H1 (cell line): ENCODE data around the gene ZFYVE21. TPM values are rescaled to one million over a fixed set of nuclear protein-coding genes. Genes with fewer than 3 reads are reported as not detected.

Source experiments
- CTCF ChIA-PET: fragments of 300-600 bp; sonication (Branson Sonifier 250); formaldehyde crosslinking; loops from one replicate; lab custom pipeline; 2021; ENCODE audit not compliant: partially characterized antibody; lab: Charles Lee
- POLR2A ChIA-PET: fragments of 300-600 bp; sonication (Branson Sonifier 250); formaldehyde crosslinking; loops from one replicate; lab custom pipeline; 2021; ENCODE audit warnings: inconsistent platforms; ENCODE audit not compliant: partially characterized antibody; lab: Charles Lee
- DNase-seq, 2 experiments: peaks; one replicate each; pipeline versions ENCODE4 v3.0.0 to v3.0.0-alpha.2; 2010 to 2022; ENCODE audit warnings: low spot score in 2 of 2, low read depth in 1 of 2, mixed read lengths in 1 of 2
- FAIRE-seq: peaks from 2 replicates; lab custom pipeline; 2011; peaks lifted over from hg19 to GRCh38; lab: Jason Lieb, UNC
- H2AFZ ChIP-seq: 2 replicates; pipeline ENCODE4 v1.8.1; 2012; ENCODE audit warnings: low read length, inconsistent platforms
- H2AK5ac ChIP-seq: 2 replicates; pipeline ENCODE4 v1.6.1; 2013; ENCODE audit warnings: low read depth, low read length
- H2BK120ac ChIP-seq: replicated peaks from 2 replicates; pipeline ENCODE3; 2013; ENCODE audit warnings: low read depth, low read length, inconsistent platforms
- H2BK12ac ChIP-seq: 2 replicates; pipeline ENCODE4 v1.6.1; 2013; ENCODE audit warnings: low read depth, low read length
- H2BK15ac ChIP-seq: 2 replicates; pipeline ENCODE4 v1.6.1; 2013; ENCODE audit warnings: low read length
- H2BK20ac ChIP-seq: 2 replicates; pipeline ENCODE4 v1.6.1; 2013; ENCODE audit warnings: low read length
- H2BK5ac ChIP-seq: 2 replicates; pipeline ENCODE4 v1.6.1; 2013; ENCODE audit warnings: low read depth, low read length
- H3K14ac ChIP-seq: 2 replicates; pipeline ENCODE4 v1.6.1; 2013; ENCODE audit warnings: inconsistent platforms; ENCODE audit not compliant: insufficient read length
- H3K18ac ChIP-seq: 2 replicates; pipeline ENCODE4 v1.6.1; 2013; ENCODE audit warnings: low read length; ENCODE audit errors: extremely low read depth
- H3K23ac ChIP-seq: 2 replicates; pipeline ENCODE4 v1.6.1; 2013; ENCODE audit warnings: inconsistent platforms; ENCODE audit not compliant: insufficient read length
- H3K23me2 ChIP-seq: 2 replicates; pipeline ENCODE4 v1.6.1; 2013; ENCODE audit warnings: low read depth, low read length
- H3K27ac ChIP-seq: 2 replicates; pipeline ENCODE4 v1.6.1; 2011; ENCODE audit warnings: low read depth, low read length, inconsistent platforms
- H3K27me3 ChIP-seq, 4 experiments: replicated peaks in 1 of 4; 1 replicate in 1 of 4; 2 replicates in 3 of 4; pipeline versions ENCODE4 v1.6.1 to v1.8.1; 2011 to 2013; ENCODE audit warnings: low read length in 3 of 4, mild to moderate bottlenecking in 3 of 4, inconsistent platforms in 2 of 4, mixed read lengths in 2 of 4, moderate library complexity in 1 of 4; ENCODE audit not compliant: control insufficient read depth in 3 of 4, insufficient read depth in 3 of 4; ENCODE audit errors: extremely low read depth in 1 of 4
- H3K36me3 ChIP-seq, 4 experiments: 2 replicates each; pipeline versions ENCODE4 v1.6.1 to v1.8.1; 2011 to 2013; ENCODE audit warnings: mild to moderate bottlenecking in 4 of 4, low read length in 3 of 4, moderate library complexity in 2 of 4, control low read depth in 1 of 4, inconsistent platforms in 1 of 4; ENCODE audit not compliant: insufficient read depth in 4 of 4, control insufficient read depth in 2 of 4
- H3K4ac ChIP-seq: replicated peaks from 2 replicates; pipeline ENCODE3; 2013; ENCODE audit warnings: low read length, low read depth, mixed read lengths, inconsistent platforms; ENCODE audit not compliant: insufficient read length
- H3K4me1 ChIP-seq, 4 experiments: replicated peaks in 1 of 4; 1 replicate in 1 of 4; 2 replicates in 3 of 4; pipeline versions ENCODE4 v1.6.1 to v1.8.1; 2011 to 2013; ENCODE audit warnings: low read length in 3 of 4, inconsistent platforms in 2 of 4, mixed read lengths in 1 of 4; ENCODE audit not compliant: insufficient read depth in 4 of 4, control insufficient read depth in 3 of 4
- H3K4me2 ChIP-seq, 2 experiments: 2 replicates each; pipeline versions ENCODE4 v1.6.1 to v1.8.1; 2011 to 2013; ENCODE audit warnings: low read depth in 2 of 2, low read length in 2 of 2, control low read depth in 1 of 2, inconsistent platforms in 1 of 2, mild to moderate bottlenecking in 1 of 2; ENCODE audit not compliant: insufficient read depth in 1 of 2
- H3K4me3 ChIP-seq, 4 experiments: fragments of 200-600, 300-600 bp in 1 of 4; sonication (generic), shearing (Covaris generic), sonication (Bioruptor Twin) in 1 of 4; 2 replicates each; pipeline versions ENCODE4 v1.5.1 to v1.8.1; 2011 to 2016; ENCODE audit warnings: low read length in 4 of 4, low read depth in 3 of 4, control low read depth in 2 of 4, inconsistent platforms in 2 of 4, mild to moderate bottlenecking in 2 of 4, mixed read lengths in 1 of 4, moderate library complexity in 1 of 4; ENCODE audit not compliant: insufficient read depth in 2 of 4; ENCODE audit errors: extremely low read depth in 1 of 4
- H3K56ac ChIP-seq: replicated peaks from 2 replicates; pipeline ENCODE3; 2013; ENCODE audit warnings: low read depth, mild to moderate bottlenecking, mixed read lengths, low read length, inconsistent platforms; ENCODE audit not compliant: insufficient read length
- H3K79me1 ChIP-seq: 2 replicates; pipeline ENCODE4 v1.6.1; 2013; ENCODE audit warnings: low read depth, low read length, control low read depth
- H3K79me2 ChIP-seq, 2 experiments: 2 replicates each; pipeline versions ENCODE4 v1.6.1 to v1.8.1; 2012 to 2013; ENCODE audit warnings: low read length in 2 of 2, mild to moderate bottlenecking in 2 of 2, inconsistent platforms in 1 of 2; ENCODE audit not compliant: insufficient read depth in 2 of 2, control insufficient read depth in 1 of 2
- H3K9ac ChIP-seq, 4 experiments: replicated peaks in 1 of 4; 1 replicate in 1 of 4; 2 replicates in 3 of 4; pipeline versions ENCODE4 v1.6.1 to v1.8.1; 2011 to 2013; ENCODE audit warnings: low read depth in 3 of 4, low read length in 3 of 4, control low read depth in 2 of 4, mild to moderate bottlenecking in 2 of 4, moderate library complexity in 2 of 4, inconsistent platforms in 1 of 4; ENCODE audit errors: extremely low read depth in 1 of 4
- H3K9me3 ChIP-seq, 2 experiments: 2 replicates each; pipeline versions ENCODE4 v1.6.1 to v1.8.1; 2012 to 2013; ENCODE audit warnings: mild to moderate bottlenecking in 2 of 2, moderate library complexity in 2 of 2, control low read depth in 1 of 2, inconsistent platforms in 1 of 2, low read depth in 1 of 2, low read length in 1 of 2, mixed read lengths in 1 of 2; ENCODE audit not compliant: insufficient read depth in 2 of 2
- H4K20me1 ChIP-seq, 2 experiments: replicated peaks in 1 of 2; 2 replicates each; pipeline versions ENCODE3 to v1.8.1; 2011 to 2013; ENCODE audit warnings: inconsistent platforms in 2 of 2, low read length in 2 of 2, mild to moderate bottlenecking in 1 of 2; ENCODE audit not compliant: insufficient read depth in 2 of 2, control insufficient read depth in 1 of 2
- H4K5ac ChIP-seq: 2 replicates; pipeline ENCODE4 v1.6.1; 2013; ENCODE audit warnings: low read length, low read depth, mixed read lengths, inconsistent platforms; ENCODE audit not compliant: insufficient read length
- H4K8ac ChIP-seq: 2 replicates; pipeline ENCODE4 v1.8.0; 2013; ENCODE audit warnings: mild to moderate bottlenecking, moderate library complexity, low read length, inconsistent platforms; ENCODE audit not compliant: insufficient read depth; ENCODE audit errors: extremely low read depth
- H4K91ac ChIP-seq: replicated peaks from 2 replicates; pipeline ENCODE3; 2013; ENCODE audit warnings: low read length, mixed read lengths, inconsistent platforms; ENCODE audit not compliant: insufficient read length
- POLR2AphosphoS5 ChIP-seq: IDR thresholded peaks from 2 replicates; pipeline ENCODE4 v1.6.1; 2011; ENCODE audit warnings: low read depth, low read length
- RNF2 ChIP-seq: fragments of 200-900, 300-1000 bp; sonication (generic); IDR thresholded peaks from 2 replicates; pipeline ENCODE4 v1.7.1; 2016; ENCODE audit warnings: borderline replicate concordance, low read depth, mild to moderate bottlenecking, antibody characterized with exemption, low read length; ENCODE audit not compliant: poor library complexity, severe bottlenecking; ENCODE audit errors: missing control alignments
- WGBS, 2 experiments: shearing (Covaris generic) in 1 of 2; methylation state at CpG; one replicate each; pipeline versions ENCODE4 v1.1.6 to v1.1.7; 2013 to 2015; ENCODE audit warnings: low lambda C conversion rate in 2 of 2, mixed read lengths in 2 of 2, inconsistent platforms in 1 of 2, low coverage in 1 of 2, missing lambda C conversion rate in 1 of 2; ENCODE audit not compliant: insufficient replicate concordance in 2 of 2, insufficient coverage in 1 of 2, insufficient read length in 1 of 2; ENCODE audit errors: extremely low coverage in 1 of 2, missing lambda C conversion rate in 1 of 2; 5-methylcytosine and 5-hydroxymethylcytosine counted together
- polyA plus RNA-seq, 7 experiments: library from polyadenylated mRNA; depleted of rRNA in 3 of 7; stranded (reverse) in 5 of 7; unstranded in 2 of 7; fragments of >200 nt in 5 of 7; fragments of 200-250 nt in 2 of 7; gene quantifications; 1 replicate in 5 of 7; 2 replicates in 1 of 7; 4 replicates in 1 of 7; pipeline versions ENCODE4 v1.2.1 to v1.2.3, GENCODE V29; 2011 to 2013; ENCODE audit warnings: missing spikeins in 2 of 7, mixed read lengths in 2 of 7
- total RNA-seq: library from RNA; stranded (reverse); fragmentation: NEBNext Ultra II Directional; extraction: Animal tissue kit (Norgen Biotek cat#: 25700); gene quantifications from 2 replicates; pipeline ENCODE4 v1.2.1, GENCODE V29; 2021

Gene ZFYVE21
- total and polyA plus RNA-seq, 2 of the 8 experiments (the other 6 are each of a cell fraction or from before 2014, with no cell fraction given), result 53.4 to 127 TPM

- H3K36me3 ChIP-seq, result peaks cover 14 to 55% (median 34%) of the 10 kb centered on the region in 4 experiments; a peak in 6 of 8 replicates
- peaks cover 11 to 36% of the 10 kb centered on the region in 2 experiments for H4K20me1 ChIP-seq
- no peak for TF ChIP-seq RNF2
- TF ChIP-seq POLR2AphosphoS5, result peak; percentile 21; the same call in 1 of the 2 replicates
- H3K4me2 ChIP-seq, result no peak overlapping the region
- H3K79me2 ChIP-seq, result no peaks in the 10 kb centered on the region
- FAIRE-seq (no peak), DNase-seq (no peak)
- H3K79me1 ChIP-seq, result peaks cover 7% of the 10 kb centered on the region; the same call in 1 of the 2 replicates
- no peak overlapping the region for H2AFZ ChIP-seq
- no peak overlapping the region for H3K23ac ChIP-seq
- no peak overlapping the region for H2BK15ac ChIP-seq
- H3K9me3 ChIP-seq, result no peaks in the 10 kb centered on the region
- H2BK20ac ChIP-seq, result no peak overlapping the region
- no peak overlapping the region for H2BK12ac ChIP-seq
- ChIA-PET CTCF (interaction anchor here (1.1 to 1.3 kb wide), 2 partner anchors 15 to 25 kb away, joined by 3 read pairs; no protein-coding TSS in a partner anchor), POLR2A (interaction anchor here (1.0 to 6.6 kb wide), 6 partner anchors 11 to 186 kb away, joined by 3 to 74 read pairs (median 4); partner anchors contain the start of genes KLC1, XRCC3 and ZFYVE21)
- H4K91ac ChIP-seq, result no peak overlapping the region
- no peak overlapping the region for H2BK120ac ChIP-seq
- H2AK5ac ChIP-seq, result no peak overlapping the region
- H3K4me1 ChIP-seq, result no peaks in the 10 kb centered on the region; a peak in 1 of 7 replicates
- H4K8ac ChIP-seq, result peak overlapping the region; percentile 14
- H2BK5ac ChIP-seq, result no peak overlapping the region
- H4K5ac ChIP-seq, result no peak overlapping the region
- no peak overlapping the region for H3K18ac ChIP-seq
- H3K27me3 ChIP-seq, result no peaks in the 10 kb centered on the region
- H3K4me3 ChIP-seq, result no peak overlapping the region
- no peaks in the 10 kb centered on the region for H3K23me2 ChIP-seq
- H3K4ac ChIP-seq, result no peak overlapping the region
- H3K27ac ChIP-seq, result no peak overlapping the region
- H3K9ac ChIP-seq, result no peak overlapping the region
- H3K14ac ChIP-seq, result no peak overlapping the region
- 94% methylated on average over 13 of the region's 13 CpGs; no CpG with 5 or more reads in 1 of the 2 experiments for WGBS, 2 experiments
- no peak overlapping the region for H3K56ac ChIP-seq
These were observed 10.9 kb upstream of the ZFYVE21 start for GRCh38 chr14:103704708-103705107.
